Kidney epithelial cell (primary cell): ENCODE data around the gene KCNAB1. TPM values are rescaled to one million over a fixed set of nuclear protein-coding genes. Genes with fewer than 3 reads are reported as not detected.

ENCODE experiments used
- DNase-seq: peaks from one replicate; pipeline ENCODE4 v3.0.0-alpha.2; 2010; ENCODE audit warnings: low read depth
- H3K27me3 ChIP-seq: 2 replicates; pipeline ENCODE4 v1.6.0; 2011; ENCODE audit warnings: low read length; ENCODE audit not compliant: control insufficient read depth, insufficient read depth
- H3K36me3 ChIP-seq: 2 replicates; pipeline ENCODE4 v1.5.1; 2011; ENCODE audit warnings: low read length; ENCODE audit not compliant: control insufficient read depth, insufficient read depth
- H3K4me3 ChIP-seq: 2 replicates; pipeline ENCODE4 v1.5.1; 2011; ENCODE audit warnings: low read depth, mild to moderate bottlenecking, control low read depth, low read length
- total RNA-seq: library from RNA; depleted of rRNA; stranded (reverse); fragments of >200 nt; gene quantifications from 2 replicates; pipeline ENCODE4 v1.2.3, GENCODE V29; 2015
- TF ChIP-seq, protein P1 (sequence below): IDR thresholded peaks from 2 replicates; pipeline ENCODE4 v1.5.1; 2011; ENCODE audit warnings: mild to moderate bottlenecking, moderate library complexity, low read length, control low read depth, inconsistent platforms; ENCODE audit not compliant: insufficient read depth, poor library complexity, severe bottlenecking

Gene KCNAB1
- total RNA-seq, 1 donor from 2014 or later = not detected

- no peak for DNase-seq
- Histone ChIP-seq H3K36me3 (no peaks in the 10 kb centered on the region), H3K4me3 (no peak overlapping the region), H3K27me3 (no peaks in the 10 kb centered on the region)
- TF ChIP-seq, protein P1, sequence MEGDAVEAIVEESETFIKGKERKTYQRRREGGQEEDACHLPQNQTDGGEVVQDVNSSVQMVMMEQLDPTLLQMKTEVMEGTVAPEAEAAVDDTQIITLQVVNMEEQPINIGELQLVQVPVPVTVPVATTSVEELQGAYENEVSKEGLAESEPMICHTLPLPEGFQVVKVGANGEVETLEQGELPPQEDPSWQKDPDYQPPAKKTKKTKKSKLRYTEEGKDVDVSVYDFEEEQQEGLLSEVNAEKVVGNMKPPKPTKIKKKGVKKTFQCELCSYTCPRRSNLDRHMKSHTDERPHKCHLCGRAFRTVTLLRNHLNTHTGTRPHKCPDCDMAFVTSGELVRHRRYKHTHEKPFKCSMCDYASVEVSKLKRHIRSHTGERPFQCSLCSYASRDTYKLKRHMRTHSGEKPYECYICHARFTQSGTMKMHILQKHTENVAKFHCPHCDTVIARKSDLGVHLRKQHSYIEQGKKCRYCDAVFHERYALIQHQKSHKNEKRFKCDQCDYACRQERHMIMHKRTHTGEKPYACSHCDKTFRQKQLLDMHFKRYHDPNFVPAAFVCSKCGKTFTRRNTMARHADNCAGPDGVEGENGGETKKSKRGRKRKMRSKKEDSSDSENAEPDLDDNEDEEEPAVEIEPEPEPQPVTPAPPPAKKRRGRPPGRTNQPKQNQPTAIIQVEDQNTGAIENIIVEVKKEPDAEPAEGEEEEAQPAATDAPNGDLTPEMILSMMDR = no peak
Measured at GRCh38 chr3:156108616-156109015, 11.8 kb upstream of the KCNAB1 start.

DNA sequence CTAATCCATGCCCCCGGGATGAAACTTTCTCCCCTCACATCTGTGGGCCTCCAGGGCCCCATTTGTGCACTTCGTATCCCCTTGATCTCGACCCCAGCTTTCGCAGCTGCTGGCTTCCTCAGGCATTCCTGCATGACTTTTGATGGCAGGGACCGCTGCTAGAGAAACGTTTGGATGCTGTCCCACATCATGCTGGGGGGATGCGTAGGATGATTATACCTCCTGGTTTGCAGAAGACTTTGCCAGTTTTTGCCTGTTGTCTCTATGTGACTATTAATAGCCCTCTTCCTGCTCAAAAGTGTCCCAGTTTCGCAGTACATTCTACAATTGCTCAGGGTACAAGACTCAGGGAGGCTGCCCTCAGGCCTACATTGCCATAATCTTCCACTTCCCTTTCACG, 10.4 kb upstream of the KCNAB1 start:
- Histone ChIP-seq H3K36me3 (no peaks in the 10 kb centered on the region), H3K4me3 (no peak overlapping the region), H3K27me3 (no peaks in the 10 kb centered on the region)
- DNase-seq = no peak
- TF ChIP-seq, protein P1 = no peak

DNA sequence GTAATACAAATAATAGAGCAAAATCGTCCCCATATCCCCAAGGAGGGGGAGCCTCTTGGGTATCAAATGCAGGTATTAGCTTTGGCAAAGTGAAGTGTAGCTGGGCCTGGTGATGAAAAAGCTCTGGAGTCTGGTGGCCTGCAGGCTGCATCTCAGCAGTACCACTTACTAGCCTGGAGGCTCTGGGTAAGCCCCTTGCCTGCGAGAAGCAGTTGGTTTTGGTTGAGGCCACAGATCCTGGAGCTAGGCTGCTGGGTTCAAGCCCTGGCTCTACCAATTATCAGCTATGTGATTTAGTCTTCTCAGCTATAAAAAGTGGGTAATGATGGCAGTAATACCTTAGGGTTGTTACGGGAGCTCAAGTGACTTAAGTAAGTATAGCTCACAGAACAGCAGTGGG, 6.1 kb downstream of the KCNAB1 start:
- Histone ChIP-seq H3K36me3 (no peaks in the 10 kb centered on the region), H3K27me3 (no peaks in the 10 kb centered on the region)
- TF ChIP-seq, protein P1 = no peak

DNA sequence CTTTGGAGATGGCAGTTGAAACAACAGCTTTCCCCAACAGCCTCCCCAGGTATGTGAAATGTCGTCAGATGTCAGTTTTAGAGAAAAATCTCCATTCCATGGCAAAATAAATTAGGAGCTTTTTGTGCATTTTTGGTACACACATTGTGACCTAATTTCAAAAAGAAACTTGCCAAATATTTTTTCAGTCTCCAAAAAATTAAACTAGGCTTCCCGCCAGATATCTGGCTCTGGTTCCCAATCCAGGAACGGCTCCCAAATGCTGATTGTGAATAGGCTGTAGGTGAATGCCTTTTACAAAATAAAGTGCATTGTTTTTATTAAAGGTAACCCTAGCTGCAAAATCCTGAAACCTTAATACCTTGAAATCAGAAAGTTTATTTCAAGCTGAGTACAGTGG, 10.9 kb downstream of the KCNAB1 start:
- TF ChIP-seq, protein P1 = no peak
- no peak for DNase-seq
- H3K36me3 ChIP-seq = no peaks in the 10 kb centered on the region
- H3K4me3 ChIP-seq = no peak overlapping the region
- no peaks in the 10 kb centered on the region for H3K27me3 ChIP-seq

More for the DNA sequence above, 6.1 kb downstream of the KCNAB1 start:
- no peak overlapping the region for H3K4me3 ChIP-seq
- no peak for DNase-seq

- DNase-seq = no peak
- Histone ChIP-seq H3K36me3 (no peaks in the 10 kb centered on the region), H3K4me3 (no peak overlapping the region), H3K27me3 (no peaks in the 10 kb centered on the region)
- TF ChIP-seq, protein P1 = no peak
Measured at GRCh38 chr3:156131799-156132198, 11.4 kb downstream of the KCNAB1 start.

DNA sequence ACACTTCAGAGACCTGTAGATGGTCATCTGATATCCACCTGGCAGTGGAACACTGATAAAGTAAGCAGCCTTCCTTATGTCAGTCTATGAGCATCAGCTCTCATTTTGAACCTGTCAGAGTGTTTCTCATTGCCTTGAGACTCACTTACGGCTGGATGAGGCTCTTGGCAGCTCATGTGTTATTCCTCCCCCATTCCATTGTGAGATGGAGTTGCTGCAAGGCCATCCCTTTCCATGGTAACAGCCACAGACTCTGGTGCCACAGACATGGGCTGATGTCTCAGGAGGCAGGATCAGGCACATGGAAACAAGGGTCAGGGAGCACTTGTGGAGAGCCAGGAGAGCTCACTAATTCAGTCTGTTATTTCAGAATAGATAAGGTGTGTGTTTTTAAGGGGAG, 11.9 kb downstream of the KCNAB1 start:
- no peak for DNase-seq
- Histone ChIP-seq H3K36me3 (no peaks in the 10 kb centered on the region), H3K4me3 (no peak overlapping the region), H3K27me3 (no peaks in the 10 kb centered on the region)
- TF ChIP-seq, protein P1 = no peak
